ENCODE measurements around the gene SPATS2.
"Not testable (repeated sequence)": the region's sequence is repeated elsewhere in the genome, so short reads cannot be mapped to it uniquely, and the experiment has no call there.

SPATS2 gene

DNA sequence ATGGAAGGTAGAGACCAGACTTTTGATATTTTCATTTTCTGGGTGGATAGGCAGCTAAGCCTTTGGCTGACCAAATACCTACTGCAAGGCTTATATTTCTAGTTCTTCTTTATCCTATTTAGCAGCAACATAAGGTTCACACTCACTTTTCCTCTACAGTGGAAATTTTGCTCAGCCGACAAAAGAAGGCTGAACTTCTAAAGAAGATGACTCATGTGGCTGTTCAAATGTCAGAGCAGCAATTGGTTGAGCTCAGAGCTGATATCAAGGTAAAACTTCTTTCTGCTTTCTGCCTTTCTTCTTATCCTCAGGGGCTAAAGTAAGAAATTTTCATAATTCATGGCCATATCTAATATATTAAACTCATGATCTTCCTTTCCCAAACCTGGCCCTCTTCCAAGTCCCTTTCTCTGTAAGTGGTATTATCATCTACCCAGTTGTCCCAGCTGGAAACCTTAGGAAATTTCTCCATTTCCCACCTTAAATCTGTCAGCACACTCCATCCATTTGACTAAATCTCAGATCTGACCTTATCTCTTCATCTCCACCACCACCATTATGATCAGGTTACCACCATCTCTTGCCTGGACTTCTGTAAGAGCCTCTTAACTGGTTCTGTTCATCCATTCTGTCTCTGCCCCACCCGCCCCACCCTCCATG is 151.8 kb downstream of the SPATS2 start:
- no peak for DNase-seq (ENCODE audit: low read depth)

DNA sequence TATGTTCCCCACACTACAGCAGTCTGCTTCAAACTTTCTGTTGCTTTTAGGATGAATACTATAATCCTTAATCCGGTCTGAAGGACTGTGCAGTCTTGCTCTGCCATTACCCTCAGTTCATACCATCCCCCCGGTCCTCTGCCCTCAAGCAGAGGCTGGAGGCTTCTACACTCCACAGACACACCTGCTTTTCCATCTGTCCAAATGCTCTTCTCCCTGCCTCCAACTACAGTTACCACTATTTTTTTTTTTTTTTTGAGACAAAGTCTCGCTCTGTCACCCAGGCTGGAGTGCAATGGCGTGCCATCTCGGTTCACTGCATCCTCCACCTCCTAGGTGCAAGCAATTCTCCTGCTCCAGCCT is 152.3 kb downstream of the SPATS2 start:
- DNase-seq (ENCODE audit: low read depth), result no peak

DNA sequence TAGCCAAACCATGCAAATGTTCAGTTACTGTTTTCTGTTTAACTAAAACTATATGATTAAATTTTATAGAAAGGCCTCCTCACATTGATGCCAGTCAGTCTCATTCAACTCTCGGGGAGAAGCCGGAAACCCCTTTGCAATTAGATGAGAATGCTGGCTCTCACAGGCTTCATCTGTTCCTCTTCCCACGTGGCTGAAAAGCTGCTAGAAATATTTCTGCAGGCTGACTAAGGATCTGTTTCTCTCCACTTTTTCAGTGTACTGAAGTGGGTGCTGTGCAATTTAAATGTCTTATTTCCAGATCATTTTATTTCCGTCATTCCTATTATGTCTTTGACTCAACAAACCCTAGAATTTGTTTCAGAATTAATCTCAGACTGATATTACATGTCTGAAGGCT is 154.1 kb downstream of the SPATS2 start:
- DNase-seq (ENCODE audit: low read depth), result no peak

DNA sequence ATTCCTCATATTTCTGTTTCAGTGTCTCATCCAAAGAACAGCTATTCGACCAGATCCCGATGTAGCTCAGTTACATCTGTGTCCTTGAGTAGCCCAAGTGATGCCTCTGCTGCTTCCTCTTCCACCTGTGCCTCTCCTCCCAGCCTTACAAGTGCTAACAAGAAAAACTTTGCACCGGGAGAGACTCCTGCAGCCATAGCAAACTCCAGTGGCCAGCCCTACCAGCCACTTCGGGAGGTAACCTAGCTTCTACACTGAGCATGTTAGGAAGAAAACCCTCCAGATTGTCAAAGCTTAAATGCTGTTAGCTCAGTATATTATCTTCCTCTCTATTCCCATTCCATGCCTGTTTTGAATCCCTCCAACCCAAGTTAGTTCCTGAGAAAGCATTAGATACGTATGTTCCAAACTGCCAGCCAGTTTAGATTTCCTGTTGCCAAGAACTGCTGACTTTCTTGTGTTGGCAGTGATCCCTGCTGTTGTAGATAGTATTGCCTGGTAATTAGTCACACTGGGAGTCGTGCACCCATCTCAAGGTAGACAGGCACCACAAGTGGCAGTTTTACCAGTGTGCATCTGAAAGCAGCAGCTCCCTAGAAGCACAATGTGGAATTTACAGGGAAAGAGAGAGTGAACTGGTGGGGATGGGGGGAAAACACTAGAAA is 157.5 kb downstream of the SPATS2 start:
- no peak for DNase-seq (ENCODE audit: low read depth)

GRCh38 chr12:49525942-49526341 is 158.7 kb downstream of the SPATS2 start:
- no peak for DNase-seq (ENCODE audit: low read depth)

DNA sequence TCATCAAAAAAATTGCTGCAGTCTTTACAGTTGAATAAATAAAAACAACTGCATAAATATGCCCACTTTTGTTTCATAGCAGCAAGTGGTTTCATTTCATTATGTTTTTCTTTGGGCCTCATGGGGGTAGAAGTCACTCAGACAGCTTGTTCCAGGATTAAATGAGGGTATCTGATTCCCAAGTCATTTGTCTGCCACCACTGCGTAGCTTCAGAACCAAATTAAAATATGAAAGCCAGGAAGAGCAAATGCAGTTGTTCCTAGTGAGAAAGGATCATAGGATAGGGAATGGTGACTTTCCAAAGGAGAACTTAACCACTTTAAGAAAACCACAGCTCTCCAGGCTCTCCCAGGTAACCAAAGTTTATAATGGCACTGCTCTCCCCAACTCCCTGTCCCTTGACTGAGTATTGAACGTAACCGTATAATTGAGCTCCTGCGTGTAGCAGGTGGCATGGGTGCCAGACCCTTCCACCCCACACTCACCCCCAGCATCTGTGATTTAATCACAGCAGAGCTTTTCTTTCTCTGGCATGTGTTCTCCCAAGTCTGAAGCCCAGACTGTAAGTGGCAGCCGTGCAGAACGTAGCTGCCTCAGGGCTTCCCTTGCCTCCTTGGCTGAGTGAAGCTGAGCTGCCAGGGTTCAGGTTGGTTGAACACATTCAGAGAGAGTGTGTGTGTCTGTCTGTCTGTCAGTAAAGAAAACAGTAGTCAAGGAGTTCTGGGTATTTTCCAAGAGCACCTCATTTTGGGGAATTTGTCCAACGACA is 160.3 kb downstream of the SPATS2 start:
- no peak for DNase-seq (ENCODE audit: low read depth)

- DNase-seq (ENCODE audit: low read depth), result no peak
Measured at GRCh38 chr12:49529414-49529813, 162.2 kb downstream of the SPATS2 start.

DNA sequence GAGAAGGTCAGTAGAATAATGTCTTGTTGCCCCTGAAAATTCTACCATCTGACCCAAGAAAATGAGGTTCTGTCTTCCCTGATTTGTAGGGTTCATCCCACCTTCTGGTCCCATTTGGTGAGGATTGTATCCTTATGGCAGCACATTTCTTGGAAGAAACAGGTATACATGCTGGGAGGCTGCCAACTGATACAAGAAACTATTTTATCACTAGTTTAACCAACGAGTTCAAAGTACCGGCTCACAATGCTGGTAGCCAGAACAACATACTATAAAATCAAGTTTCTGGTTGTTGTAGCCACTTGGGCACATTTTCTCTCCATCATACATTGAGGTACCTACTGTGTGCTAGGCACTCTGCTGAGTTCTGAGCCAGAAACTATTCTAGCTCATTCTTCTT is 164.5 kb downstream of the SPATS2 start:
- no peak for DNase-seq (ENCODE audit: low read depth)

- DNase-seq (ENCODE audit: low read depth), result no peak
Measured at GRCh38 chr12:49533331-49533730, 166.1 kb downstream of the SPATS2 start.

- not testable (repeated sequence) for DNase-seq (ENCODE audit: low read depth)
Measured at GRCh38 chr12:49534122-49534521, 166.9 kb downstream of the SPATS2 start.

- no peak for DNase-seq (ENCODE audit: low read depth)
Measured at GRCh38 chr12:49534731-49535278, 167.5 kb downstream of the SPATS2 start.

DNA sequence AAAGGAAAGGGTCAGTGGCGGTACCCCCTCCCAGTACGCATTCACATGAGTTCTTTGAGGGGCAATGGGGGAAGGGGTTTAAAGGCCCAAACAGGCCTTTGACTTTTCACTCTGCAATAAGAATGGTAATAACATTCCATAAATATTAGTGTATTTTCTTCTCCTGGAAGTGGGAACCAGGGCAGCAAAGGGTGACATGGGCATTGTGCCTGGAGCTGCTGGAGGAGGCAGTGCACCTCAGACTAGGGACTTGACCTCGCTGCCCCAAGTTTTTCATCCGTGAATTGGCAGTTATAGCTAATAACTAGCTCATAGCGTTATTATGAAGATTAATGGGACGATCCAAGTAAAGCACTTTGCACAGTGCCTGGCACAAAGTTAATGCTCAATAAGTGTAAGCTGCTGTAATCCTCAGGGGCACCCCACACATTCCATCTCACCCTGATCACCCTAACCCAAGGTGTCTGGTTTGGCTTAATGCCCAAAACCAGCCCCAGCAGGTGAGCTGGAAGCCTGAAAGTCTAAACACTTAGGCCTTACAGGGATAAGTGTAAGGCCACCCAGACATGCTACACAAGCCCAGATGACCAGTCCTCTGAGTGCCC is 168.8 kb downstream of the SPATS2 start:
- DNase-seq (ENCODE audit: low read depth), result no peak

DNA sequence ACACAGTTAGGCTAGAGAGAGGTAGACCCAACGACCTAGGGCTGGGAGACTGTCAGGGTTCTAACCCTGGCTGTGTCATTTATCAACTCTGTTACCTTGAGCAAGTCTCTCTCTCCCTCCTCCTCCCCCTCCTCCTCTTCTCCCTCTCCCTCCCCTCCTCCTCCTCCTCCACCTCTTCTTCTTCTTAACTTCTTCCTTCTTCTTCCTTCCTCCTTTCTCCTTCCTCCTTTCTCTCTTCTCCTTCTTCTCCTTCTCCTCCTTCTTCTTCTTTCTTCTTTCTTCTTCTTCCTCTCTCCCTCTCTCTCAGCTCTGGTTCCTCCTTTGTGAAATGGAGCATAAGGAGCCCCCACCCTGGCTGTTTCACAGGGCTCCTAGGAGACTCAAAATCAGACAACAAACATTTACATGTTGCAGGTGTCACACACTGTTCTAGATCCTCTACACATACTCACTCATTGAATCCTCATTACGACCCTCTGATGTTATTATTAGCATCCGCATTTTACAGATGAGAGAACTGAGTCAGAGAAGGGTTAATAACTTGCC is 169.3 kb downstream of the SPATS2 start:
- DNase-seq (ENCODE audit: low read depth), result no peak

DNA sequence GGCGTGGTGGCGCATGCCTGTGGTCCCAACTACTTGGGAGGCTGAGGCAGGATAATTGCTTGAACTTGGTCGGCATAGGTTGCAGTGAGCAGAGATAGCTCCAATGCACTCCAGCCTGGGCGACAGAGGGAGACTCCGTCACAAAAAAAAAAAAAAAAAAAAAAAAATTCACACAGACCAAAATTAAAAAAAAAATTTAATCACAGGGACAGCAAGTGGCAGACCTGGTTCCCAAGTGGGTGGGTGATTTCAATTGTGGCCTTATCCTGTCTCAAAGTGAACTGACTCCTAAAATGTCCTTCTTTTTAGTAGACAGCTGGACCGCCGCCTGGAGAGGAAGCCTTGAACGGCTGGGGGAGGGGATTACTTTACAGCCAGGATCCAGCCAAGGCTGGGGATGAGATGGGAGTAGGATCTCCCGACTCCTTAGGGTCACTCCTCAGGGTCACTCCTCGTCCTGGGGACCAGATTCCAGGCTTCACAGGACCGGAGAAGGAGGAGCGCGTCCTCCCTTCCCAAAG is 170.0 kb downstream of the SPATS2 start:
- no peak for DNase-seq (ENCODE audit: low read depth)

DNA sequence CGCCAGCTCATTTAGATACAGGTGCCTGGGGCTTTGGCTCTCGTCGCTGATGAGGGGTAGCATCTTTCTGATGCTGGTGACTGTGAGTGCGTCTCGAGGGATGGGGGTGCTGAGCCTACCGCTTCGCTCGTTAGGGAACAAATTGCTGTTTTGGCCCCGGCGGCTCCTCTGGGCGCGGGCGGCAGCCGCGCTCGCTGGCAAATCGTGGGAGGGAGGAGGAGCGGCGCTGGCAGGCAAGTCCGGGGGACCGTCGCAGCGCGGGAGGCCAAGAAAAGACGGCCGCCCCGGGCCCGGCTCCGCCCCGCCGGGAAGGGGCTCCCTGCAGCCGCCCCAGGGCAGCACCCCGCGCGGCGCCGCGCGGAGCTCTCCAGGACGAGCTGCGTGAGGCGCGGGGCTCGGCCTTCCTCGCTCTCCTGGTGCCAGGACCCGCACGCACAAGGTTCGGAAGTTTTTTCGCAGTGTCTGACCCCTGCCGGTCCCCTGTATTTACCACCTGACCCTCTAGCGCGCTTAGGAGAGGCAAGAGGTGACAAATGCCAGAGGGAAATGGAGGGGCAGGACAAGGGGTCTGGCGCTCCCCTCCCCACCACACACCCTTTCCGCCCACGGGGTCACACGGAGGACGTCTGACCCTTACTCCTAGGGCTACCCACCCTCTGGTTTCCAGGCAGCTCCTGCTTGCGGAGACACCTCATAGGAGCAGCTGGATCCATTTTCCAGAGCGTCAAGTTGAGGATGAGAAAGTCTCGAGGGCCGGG is 170.7 kb downstream of the SPATS2 start:
- no peak for DNase-seq (ENCODE audit: low read depth)

- DNase-seq (ENCODE audit: low read depth), result peak; percentile 80
Measured at GRCh38 chr12:49538510-49539403, 171.5 kb downstream of the SPATS2 start, which contains the start of gene KCNH3. KCNH3 (plus strand) TSS chr12:49539030; CDS start chr12:49539417, 387 bp downstream.

- no peak for DNase-seq (ENCODE audit: low read depth)
Measured at GRCh38 chr12:49539406-49540228, 172.4 kb downstream of the SPATS2 start.

DNA sequence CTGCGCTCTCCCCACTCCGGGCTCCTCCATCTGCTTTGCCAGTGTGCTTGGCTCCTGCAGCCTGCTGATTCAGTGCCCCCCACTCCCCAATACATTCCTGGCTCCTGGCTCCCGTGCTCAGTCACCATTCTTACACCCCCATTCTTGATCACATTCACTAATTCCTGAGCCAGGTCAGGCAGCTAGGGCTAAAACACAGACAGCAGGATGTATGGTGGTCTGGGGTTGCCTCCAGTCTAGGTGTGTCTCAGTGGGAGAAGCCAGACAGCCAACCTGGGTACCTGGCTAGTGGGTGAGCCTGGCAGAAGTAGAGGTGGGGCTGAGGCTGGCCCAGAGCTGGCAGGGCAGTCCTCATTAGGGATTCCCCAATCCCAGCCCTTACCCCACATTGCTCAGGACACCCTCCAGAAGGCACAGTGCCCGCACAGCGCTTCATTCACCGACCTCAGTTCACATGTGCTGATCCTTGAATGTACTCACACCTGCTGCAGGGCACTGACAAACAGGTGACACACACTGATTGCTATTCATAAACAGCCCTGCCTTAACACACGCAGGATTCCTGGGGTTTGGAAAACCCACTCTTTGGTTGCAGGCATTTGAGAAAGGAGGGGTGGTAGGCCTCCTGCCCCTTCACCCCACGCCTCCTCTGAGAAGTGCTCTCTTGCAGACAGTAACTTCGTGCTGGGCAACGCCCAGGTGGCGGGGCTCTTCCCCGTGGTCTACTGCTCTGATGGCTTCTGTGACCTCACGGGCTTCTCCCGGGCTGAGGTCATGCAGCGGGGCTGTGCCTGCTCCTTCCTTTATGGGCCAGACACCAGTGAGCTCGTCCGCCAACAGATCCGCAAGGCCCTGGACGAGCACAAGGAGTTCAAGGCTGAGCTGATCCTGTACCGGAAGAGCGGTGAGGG is 173.2 kb downstream of the SPATS2 start:
- DNase-seq (ENCODE audit: low read depth), result no peak
